DND-41 (cell line): ENCODE results near the gene MAP3K10.

ENCODE experiments used
- ATAC-seq: fragments of 200-7000 bp; cut with Tn5 transposase; 3 replicates; pipeline ENCODE4 v1.9.1; 2021; ENCODE audit warnings: low read depth; ENCODE audit not compliant: insufficient read depth
- DNase-seq: peaks from one replicate; pipeline ENCODE4 v3.0.0-alpha.2; 2020
- H2AFZ ChIP-seq: 2 replicates; pipeline ENCODE4 v1.6.0; 2012; ENCODE audit warnings: low read depth, low read length
- H3K27ac ChIP-seq: 2 replicates; pipeline ENCODE4 v1.5.1; 2012; ENCODE audit warnings: low read length, inconsistent platforms
- H3K27me3 ChIP-seq: fragments of 200-600 bp; sonication (generic); 2 replicates; pipeline ENCODE4 v1.6.0; 2012; ENCODE audit warnings: low read length, mild to moderate bottlenecking, inconsistent platforms; ENCODE audit not compliant: insufficient read depth, poor library complexity
- H3K36me3 ChIP-seq: 2 replicates; pipeline ENCODE4 v1.5.1; 2012; ENCODE audit warnings: low read length, inconsistent platforms; ENCODE audit not compliant: insufficient read depth
- H3K4me1 ChIP-seq: 2 replicates; pipeline ENCODE4 v1.5.1; 2012; ENCODE audit warnings: mild to moderate bottlenecking, low read length; ENCODE audit not compliant: insufficient read depth
- H3K4me2 ChIP-seq: 2 replicates; pipeline ENCODE4 v1.6.0; 2012; ENCODE audit warnings: mild to moderate bottlenecking, moderate library complexity, low read length, inconsistent platforms; ENCODE audit not compliant: insufficient read depth
- H3K4me3 ChIP-seq, 2 experiments: fragments of 200-600 bp in 1 of 2; shearing (Covaris generic) in 1 of 2; 2 replicates each; pipeline ENCODE4 v1.5.1; 2012 to 2016; ENCODE audit warnings: inconsistent platforms in 2 of 2, low read length in 2 of 2, mild to moderate bottlenecking in 2 of 2, low read depth in 1 of 2, moderate library complexity in 1 of 2
- H3K79me2 ChIP-seq: 2 replicates; pipeline ENCODE4 v1.6.0; 2012; ENCODE audit warnings: low read length, inconsistent platforms; ENCODE audit not compliant: insufficient read depth
- H3K9ac ChIP-seq: 2 replicates; pipeline ENCODE4 v1.6.0; 2012; ENCODE audit warnings: low read depth, mild to moderate bottlenecking, inconsistent platforms, low read length, moderate library complexity
- H3K9me3 ChIP-seq: 2 replicates; pipeline ENCODE4 v1.5.1; 2012; ENCODE audit warnings: low read length, moderate library complexity, mild to moderate bottlenecking, inconsistent platforms; ENCODE audit not compliant: insufficient read depth, severe bottlenecking
- H4K20me1 ChIP-seq: 2 replicates; pipeline ENCODE4 v1.6.0; 2012; ENCODE audit warnings: low read length; ENCODE audit not compliant: insufficient read depth
- EZH2 ChIP-seq: IDR thresholded peaks from 3 replicates; pipeline ENCODE4 v1.6.1; 2012; ENCODE audit warnings: borderline replicate concordance, low read depth, mild to moderate bottlenecking, moderate library complexity, low read length, inconsistent platforms; ENCODE audit not compliant: severe bottlenecking
- TF ChIP-seq, protein P1 (sequence below): IDR thresholded peaks from 2 replicates; pipeline ENCODE4 v1.5.1; 2012; ENCODE audit warnings: borderline replicate concordance, low read length, moderate library complexity, mild to moderate bottlenecking; ENCODE audit not compliant: poor library complexity, severe bottlenecking; ENCODE audit errors: extremely low read depth

Gene MAP3K10

DNA sequence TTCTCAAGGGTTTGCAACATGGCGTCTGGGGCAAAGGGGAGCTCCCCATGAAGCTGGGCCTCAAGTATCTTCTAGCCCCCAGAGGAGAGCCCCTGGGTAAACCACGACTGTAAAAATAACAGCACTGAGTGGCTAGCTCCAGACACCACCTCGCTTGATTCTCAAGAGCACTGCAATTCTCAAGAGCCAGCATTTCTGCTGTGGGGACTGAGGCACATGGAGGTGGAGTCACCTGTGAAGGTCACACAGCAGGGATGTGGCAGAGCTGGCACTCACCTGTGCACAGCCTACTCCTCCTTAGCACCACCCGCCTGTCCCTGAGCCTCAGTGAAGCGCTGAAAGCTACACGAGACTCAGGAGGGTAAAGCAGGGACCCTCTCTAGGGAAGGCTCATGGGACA is 56.0 kb downstream of the MAP3K10 start:
- Histone ChIP-seq H3K4me1 (no peaks in the 10 kb centered on the region), H4K20me1 (peaks cover 64% of the 10 kb centered on the region), H3K9ac (no peak overlapping the region), H3K36me3 (peaks cover 64% of the 10 kb centered on the region), H3K27me3 (no peaks in the 10 kb centered on the region), H3K4me3 (no peak overlapping the region), H3K79me2 (peaks cover 55% of the 10 kb centered on the region), H3K9me3 (no peaks in the 10 kb centered on the region), H3K4me2 (no peak overlapping the region), H3K27ac (no peak overlapping the region; the same call in 1 of the 2 replicates), H2AFZ (no peak overlapping the region)
- no peak for ATAC-seq
- no peak for TF ChIP-seq EZH2
- TF ChIP-seq, protein P1, sequence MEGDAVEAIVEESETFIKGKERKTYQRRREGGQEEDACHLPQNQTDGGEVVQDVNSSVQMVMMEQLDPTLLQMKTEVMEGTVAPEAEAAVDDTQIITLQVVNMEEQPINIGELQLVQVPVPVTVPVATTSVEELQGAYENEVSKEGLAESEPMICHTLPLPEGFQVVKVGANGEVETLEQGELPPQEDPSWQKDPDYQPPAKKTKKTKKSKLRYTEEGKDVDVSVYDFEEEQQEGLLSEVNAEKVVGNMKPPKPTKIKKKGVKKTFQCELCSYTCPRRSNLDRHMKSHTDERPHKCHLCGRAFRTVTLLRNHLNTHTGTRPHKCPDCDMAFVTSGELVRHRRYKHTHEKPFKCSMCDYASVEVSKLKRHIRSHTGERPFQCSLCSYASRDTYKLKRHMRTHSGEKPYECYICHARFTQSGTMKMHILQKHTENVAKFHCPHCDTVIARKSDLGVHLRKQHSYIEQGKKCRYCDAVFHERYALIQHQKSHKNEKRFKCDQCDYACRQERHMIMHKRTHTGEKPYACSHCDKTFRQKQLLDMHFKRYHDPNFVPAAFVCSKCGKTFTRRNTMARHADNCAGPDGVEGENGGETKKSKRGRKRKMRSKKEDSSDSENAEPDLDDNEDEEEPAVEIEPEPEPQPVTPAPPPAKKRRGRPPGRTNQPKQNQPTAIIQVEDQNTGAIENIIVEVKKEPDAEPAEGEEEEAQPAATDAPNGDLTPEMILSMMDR, result no peak
- no peak for DNase-seq

DNA sequence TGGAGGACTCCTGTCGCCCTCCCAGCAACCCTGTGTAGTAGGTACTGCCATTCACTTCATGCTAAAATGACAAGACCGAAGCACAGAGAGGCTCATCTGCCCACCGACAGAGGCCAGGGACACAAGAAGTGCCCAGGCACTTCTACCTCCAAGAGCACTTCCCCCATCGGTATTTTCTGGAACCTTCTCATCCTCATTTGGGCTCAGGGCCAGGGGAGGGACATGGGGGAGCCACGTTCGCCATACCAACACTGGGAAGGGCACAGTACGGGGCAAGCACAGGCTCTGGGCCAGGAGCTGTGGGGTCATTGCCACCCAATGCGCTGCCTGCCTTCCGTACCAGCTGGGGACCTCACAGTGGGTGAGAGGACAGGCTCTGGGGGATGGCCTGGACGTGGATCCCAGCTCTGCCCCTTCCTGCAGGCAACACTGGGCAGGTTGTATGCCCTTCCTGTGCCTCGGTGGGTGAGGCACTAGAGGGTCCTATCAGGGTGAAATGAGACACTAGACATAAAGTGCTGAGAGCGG is 56.6 kb downstream of the MAP3K10 start:
- Histone ChIP-seq H3K4me3 (no peak overlapping the region), H3K27ac (no peak overlapping the region; the same call in 1 of the 2 replicates), H3K9me3 (no peaks in the 10 kb centered on the region), H2AFZ (no peak overlapping the region), H3K27me3 (no peaks in the 10 kb centered on the region), H3K36me3 (peaks cover 65% of the 10 kb centered on the region), H3K4me1 (no peaks in the 10 kb centered on the region), H4K20me1 (peaks cover 60% of the 10 kb centered on the region), H3K79me2 (peaks cover 55% of the 10 kb centered on the region), H3K4me2 (no peak overlapping the region), H3K9ac (no peak overlapping the region)
- ATAC-seq, result no peak
- no peak for DNase-seq
- TF ChIP-seq EZH2, result no peak
- TF ChIP-seq, protein P1, result no peak

DNA sequence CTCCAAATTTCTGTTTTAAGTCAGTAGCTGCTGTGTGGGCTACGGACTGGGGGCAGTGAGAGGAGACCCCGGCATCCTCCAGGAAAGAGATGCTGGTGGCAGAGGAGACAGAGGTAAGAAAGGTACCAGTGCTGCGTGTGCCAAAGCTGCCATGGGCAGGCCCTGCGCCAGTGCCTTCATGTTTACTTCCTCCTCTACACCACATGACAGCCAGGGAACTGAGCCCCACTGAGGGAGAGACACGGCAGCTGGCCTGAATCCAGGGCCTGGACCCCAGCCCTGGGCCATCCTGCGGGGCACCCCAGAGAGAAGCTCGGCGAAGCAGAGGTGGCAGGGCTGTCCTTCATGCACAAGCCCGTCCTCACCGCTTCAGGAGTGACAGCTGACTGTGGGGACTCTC is 58.0 kb downstream of the MAP3K10 start:
- ATAC-seq (no peak), DNase-seq (no peak)
- Histone ChIP-seq H3K4me1 (no peaks in the 10 kb centered on the region), H3K27me3 (no peaks in the 10 kb centered on the region), H3K36me3 (peaks cover 69% of the 10 kb centered on the region), H3K9me3 (no peaks in the 10 kb centered on the region), H3K9ac (no peak overlapping the region), H3K4me3 (no peak overlapping the region), H3K27ac (no peak overlapping the region), H3K4me2 (no peak overlapping the region), H3K79me2 (peaks cover 55% of the 10 kb centered on the region), H2AFZ (no peak overlapping the region), H4K20me1 (peaks cover 56% of the 10 kb centered on the region)
- no peak for TF ChIP-seq EZH2

DNA sequence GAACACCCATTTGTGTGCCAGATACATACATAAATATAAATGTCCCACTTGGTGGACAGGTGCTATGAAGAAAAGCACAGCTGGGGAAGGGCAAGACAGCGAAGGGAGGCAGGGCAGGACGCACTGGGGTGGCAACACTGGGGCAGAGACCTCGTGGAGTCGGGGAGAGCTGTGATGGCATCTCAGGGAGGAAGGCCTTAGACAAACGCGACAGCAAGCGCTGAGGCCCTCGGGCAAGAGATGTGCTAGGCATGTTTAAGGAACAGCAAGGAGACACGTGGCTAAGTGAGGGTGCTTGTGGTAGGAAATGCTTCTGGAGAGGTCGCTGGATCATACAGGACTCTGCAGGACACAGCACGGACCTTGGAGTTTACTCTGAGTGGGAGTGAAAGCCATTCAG is 58.6 kb downstream of the MAP3K10 start:
- H3K4me1 ChIP-seq, result no peaks in the 10 kb centered on the region
- no peak overlapping the region for H3K9ac ChIP-seq

More for the DNA sequence above, 58.6 kb downstream of the MAP3K10 start:
- no peak for DNase-seq
- ATAC-seq, result no peak
- no peak overlapping the region for H3K4me2 ChIP-seq
- TF ChIP-seq, protein P1, result no peak
- no peak for TF ChIP-seq EZH2
- no peaks in the 10 kb centered on the region for H3K9me3 ChIP-seq
- no peaks in the 10 kb centered on the region for H3K27me3 ChIP-seq
- peaks cover 67% of the 10 kb centered on the region for H3K36me3 ChIP-seq
- H3K4me3 ChIP-seq, result no peak overlapping the region
- peaks cover 55% of the 10 kb centered on the region for H4K20me1 ChIP-seq
- peaks cover 50% of the 10 kb centered on the region for H3K79me2 ChIP-seq
- no peak overlapping the region for H2AFZ ChIP-seq
- no peak overlapping the region for H3K27ac ChIP-seq
